Panc1 (cell line): ENCODE results near the gene WDR36. TPM values are rescaled to one million over a fixed set of nuclear protein-coding genes. Genes with fewer than 3 reads are reported as not detected.

ENCODE experiments used
- ATAC-seq: fragments of 200-7000 bp; cut with Tn5 transposase; 2 replicates; pipeline ENCODE4 v1.9.1; 2020; ENCODE audit warnings: mild to moderate bottlenecking, moderate library complexity
- BruUV-seq: library from RNA; stranded (reverse); fragments of 400-500 nt; replicated peaks from 2 replicates; lab custom pipeline; 2021; lab: Mats Ljungman, UMichigan
- CTCF ChIA-PET: fragments of 300-600 bp; sonication (Branson Sonifier 250); formaldehyde crosslinking; loops from one replicate; lab custom pipeline; 2022; ENCODE audit warnings: antibody characterized with exemption; lab: Charles Lee
- POLR2A ChIA-PET: fragments of 300-600 bp; sonication (Branson Sonifier 250); formaldehyde crosslinking; loops from one replicate; lab custom pipeline; 2022; ENCODE audit warnings: antibody characterized with exemption; lab: Charles Lee
- DNase-seq: peaks from one replicate; pipeline ENCODE4 v3.0.0-alpha.2; 2010; ENCODE audit warnings: low read depth, low spot score
- H3K27ac ChIP-seq: 2 replicates; pipeline ENCODE4 v1.5.1; 2011; ENCODE audit warnings: mild to moderate bottlenecking, low read length, inconsistent platforms
- H3K27me3 ChIP-seq: fragments of 200-500 bp; sonication (Bioruptor generic); 2 replicates; pipeline ENCODE4 v1.6.0; 2014; ENCODE audit warnings: low read length, inconsistent platforms; ENCODE audit not compliant: control insufficient read depth, insufficient read depth
- H3K36me3 ChIP-seq: fragments of 200-500 bp; sonication (Bioruptor generic); 2 replicates; pipeline ENCODE4 v1.5.1; 2014; ENCODE audit warnings: inconsistent platforms, mild to moderate bottlenecking, low read length, moderate library complexity; ENCODE audit not compliant: control insufficient read depth, insufficient read depth
- H3K4me1 ChIP-seq: 2 replicates; pipeline ENCODE4 v1.5.1; 2011; ENCODE audit warnings: inconsistent platforms, mild to moderate bottlenecking, low read length, moderate library complexity; ENCODE audit not compliant: control insufficient read depth, insufficient read depth
- H3K4me3 ChIP-seq, 2 experiments: 2 replicates each; pipeline ENCODE4 v1.5.1; 2011 to 2012; ENCODE audit warnings: low read depth in 2 of 2, low read length in 2 of 2, mild to moderate bottlenecking in 2 of 2, inconsistent platforms in 1 of 2, moderate library complexity in 1 of 2
- H3K9me3 ChIP-seq: fragments of 200-500 bp; sonication (Bioruptor generic); 2 replicates; pipeline ENCODE4 v1.5.1; 2014; ENCODE audit warnings: low read depth, mild to moderate bottlenecking, inconsistent platforms, low read length, moderate library complexity; ENCODE audit not compliant: control insufficient read depth, insufficient read depth
- POLR2AphosphoS5 ChIP-seq: IDR thresholded peaks from 2 replicates; pipeline ENCODE4 v1.6.1; 2012; ENCODE audit warnings: mild to moderate bottlenecking, low read depth, low read length, moderate library complexity
- SIN3A ChIP-seq: IDR thresholded peaks from 2 replicates; pipeline ENCODE4 v1.6.1; 2012; ENCODE audit warnings: low read depth, mild to moderate bottlenecking, low read length, moderate library complexity, borderline replicate concordance; ENCODE audit not compliant: insufficient read depth
- TCF7L2 ChIP-seq: IDR thresholded peaks from 2 replicates; pipeline ENCODE4 v1.6.1; 2011; ENCODE audit warnings: mild to moderate bottlenecking, low read depth, low read length, inconsistent platforms
- in situ Hi-C: cut with HindIII; loops from 2 replicates; pipeline ENCODE4 v1.10.0; 2016; ENCODE audit warnings: low sequenced_read_pairs, low pct_unique_long_range_greater_than_20kb
- intact Hi-C: fragments of 100-400 bp; cut with micrococcal nuclease; formaldehyde crosslinking; loops from one replicate; pipeline ENCODE4 v1.10.0; 2022; ENCODE audit not compliant: unreplicated experiment
- total RNA-seq: library from RNA; stranded (reverse); gene quantifications from one replicate; pipeline ENCODE4 v1.2.1, GENCODE V29; 2021; ENCODE audit not compliant: unreplicated experiment
- TF ChIP-seq, protein P1 (sequence below), 2 experiments: IDR thresholded peaks; 2 replicates each; pipeline ENCODE4 v1.6.1; 2011 to 2012; ENCODE audit warnings: low read depth in 2 of 2, control low read depth in 1 of 2, low read length in 1 of 2, mild to moderate bottlenecking in 1 of 2, moderate library complexity in 1 of 2; ENCODE audit not compliant: insufficient read depth in 1 of 2
- TF ChIP-seq, protein P2 (sequence below): fragments of 450-650 bp; IDR thresholded peaks from 2 replicates; pipeline ENCODE4 v1.5.1; 2017; ENCODE audit warnings: mild to moderate bottlenecking

Gene WDR36
- total RNA-seq, 1 experiment from 2014 or later: 33.9 TPM

DNA sequence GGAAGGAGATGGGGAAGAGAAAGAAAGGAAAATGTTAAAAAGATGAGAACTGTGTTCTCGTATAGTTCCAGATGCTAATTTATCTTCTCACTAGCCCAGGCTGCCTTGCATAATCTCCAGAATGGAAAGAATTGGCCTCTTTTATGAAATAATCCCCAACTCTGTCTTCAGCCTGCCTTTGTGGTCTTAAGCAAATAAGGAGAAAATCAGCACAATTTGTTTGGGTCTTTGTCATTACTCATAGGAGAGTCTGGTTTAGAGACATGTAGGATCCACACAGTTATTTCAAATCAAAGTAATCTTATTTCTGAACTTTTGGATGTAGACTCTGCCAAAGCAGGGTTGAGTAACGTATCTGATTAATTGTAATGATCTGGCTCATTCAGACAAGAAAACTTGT, 81.3 kb downstream of the WDR36 start:
- no peak overlapping the region for H3K27ac ChIP-seq
- ATAC-seq: no peak
- no peaks in the 10 kb centered on the region for H3K4me1 ChIP-seq
- intact Hi-C loops (no loop called here), in situ Hi-C loops (no loop called here)
- no peaks in the 10 kb centered on the region for H3K36me3 ChIP-seq
- ChIA-PET POLR2A (no interaction called here), CTCF (no interaction called here)
- no peak overlapping the region for H3K4me3 ChIP-seq
- TF ChIP-seq, protein P1, sequence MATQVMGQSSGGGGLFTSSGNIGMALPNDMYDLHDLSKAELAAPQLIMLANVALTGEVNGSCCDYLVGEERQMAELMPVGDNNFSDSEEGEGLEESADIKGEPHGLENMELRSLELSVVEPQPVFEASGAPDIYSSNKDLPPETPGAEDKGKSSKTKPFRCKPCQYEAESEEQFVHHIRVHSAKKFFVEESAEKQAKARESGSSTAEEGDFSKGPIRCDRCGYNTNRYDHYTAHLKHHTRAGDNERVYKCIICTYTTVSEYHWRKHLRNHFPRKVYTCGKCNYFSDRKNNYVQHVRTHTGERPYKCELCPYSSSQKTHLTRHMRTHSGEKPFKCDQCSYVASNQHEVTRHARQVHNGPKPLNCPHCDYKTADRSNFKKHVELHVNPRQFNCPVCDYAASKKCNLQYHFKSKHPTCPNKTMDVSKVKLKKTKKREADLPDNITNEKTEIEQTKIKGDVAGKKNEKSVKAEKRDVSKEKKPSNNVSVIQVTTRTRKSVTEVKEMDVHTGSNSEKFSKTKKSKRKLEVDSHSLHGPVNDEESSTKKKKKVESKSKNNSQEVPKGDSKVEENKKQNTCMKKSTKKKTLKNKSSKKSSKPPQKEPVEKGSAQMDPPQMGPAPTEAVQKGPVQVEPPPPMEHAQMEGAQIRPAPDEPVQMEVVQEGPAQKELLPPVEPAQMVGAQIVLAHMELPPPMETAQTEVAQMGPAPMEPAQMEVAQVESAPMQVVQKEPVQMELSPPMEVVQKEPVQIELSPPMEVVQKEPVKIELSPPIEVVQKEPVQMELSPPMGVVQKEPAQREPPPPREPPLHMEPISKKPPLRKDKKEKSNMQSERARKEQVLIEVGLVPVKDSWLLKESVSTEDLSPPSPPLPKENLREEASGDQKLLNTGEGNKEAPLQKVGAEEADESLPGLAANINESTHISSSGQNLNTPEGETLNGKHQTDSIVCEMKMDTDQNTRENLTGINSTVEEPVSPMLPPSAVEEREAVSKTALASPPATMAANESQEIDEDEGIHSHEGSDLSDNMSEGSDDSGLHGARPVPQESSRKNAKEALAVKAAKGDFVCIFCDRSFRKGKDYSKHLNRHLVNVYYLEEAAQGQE (IDR thresholded peaks at IDR 0.05; ENCODE audit: insufficient read depth in 1 of 2, low read depth in 2 of 2, low read length in 1 of 2): no peak
- TF ChIP-seq, protein P2, sequence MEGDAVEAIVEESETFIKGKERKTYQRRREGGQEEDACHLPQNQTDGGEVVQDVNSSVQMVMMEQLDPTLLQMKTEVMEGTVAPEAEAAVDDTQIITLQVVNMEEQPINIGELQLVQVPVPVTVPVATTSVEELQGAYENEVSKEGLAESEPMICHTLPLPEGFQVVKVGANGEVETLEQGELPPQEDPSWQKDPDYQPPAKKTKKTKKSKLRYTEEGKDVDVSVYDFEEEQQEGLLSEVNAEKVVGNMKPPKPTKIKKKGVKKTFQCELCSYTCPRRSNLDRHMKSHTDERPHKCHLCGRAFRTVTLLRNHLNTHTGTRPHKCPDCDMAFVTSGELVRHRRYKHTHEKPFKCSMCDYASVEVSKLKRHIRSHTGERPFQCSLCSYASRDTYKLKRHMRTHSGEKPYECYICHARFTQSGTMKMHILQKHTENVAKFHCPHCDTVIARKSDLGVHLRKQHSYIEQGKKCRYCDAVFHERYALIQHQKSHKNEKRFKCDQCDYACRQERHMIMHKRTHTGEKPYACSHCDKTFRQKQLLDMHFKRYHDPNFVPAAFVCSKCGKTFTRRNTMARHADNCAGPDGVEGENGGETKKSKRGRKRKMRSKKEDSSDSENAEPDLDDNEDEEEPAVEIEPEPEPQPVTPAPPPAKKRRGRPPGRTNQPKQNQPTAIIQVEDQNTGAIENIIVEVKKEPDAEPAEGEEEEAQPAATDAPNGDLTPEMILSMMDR: no peak
- TF ChIP-seq TCF7L2 (no peak), SIN3A (no peak), POLR2AphosphoS5 (no peak)
- H3K9me3 ChIP-seq: no peaks in the 10 kb centered on the region
- no TSS peak for BruUV-seq
- DNase-seq: no peak
- H3K27me3 ChIP-seq: no peaks in the 10 kb centered on the region

Other genes with a start within 250 kb of the WDR36 start
- gene TSLP, start 20.6 kb upstream of the WDR36 start, total RNA-seq: not detected
- 0.39 TPM for gene CAMK4, start 132.0 kb downstream of the WDR36 start, total RNA-seq